Raji (cell line): Measurements from ENCODE around the gene ZIC2.

Experiments used
- POLR2A ChIP-seq: IDR thresholded peaks from 2 replicates; pipeline ENCODE4 v1.6.1; 2011; ENCODE audit warnings: low read depth, low read length, control low read depth; ENCODE audit not compliant: insufficient read depth

Gene ZIC2

DNA sequence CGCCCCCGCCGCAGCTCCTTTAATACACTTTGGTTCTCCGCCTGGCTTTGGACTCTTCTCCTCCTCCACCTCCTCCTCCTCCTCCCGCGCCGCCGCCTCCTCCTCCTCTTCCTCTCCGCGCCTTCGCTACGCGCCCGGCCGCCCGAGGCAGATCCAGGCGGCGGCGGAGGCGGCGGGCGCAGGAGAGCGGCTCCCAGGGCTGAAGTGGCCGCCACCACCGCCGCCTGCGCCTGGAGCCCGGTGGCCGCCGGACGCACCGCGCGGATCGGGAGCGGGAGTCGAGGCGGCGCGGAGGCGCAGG is at the start of gene ZIC2:
Gene ZIC2 (plus strand): TSS at position 50 of the 301 bp plus-strand sequence. CDS start 281 bp downstream, outside the sequence.
- TF ChIP-seq POLR2A, result no peak

DNA sequence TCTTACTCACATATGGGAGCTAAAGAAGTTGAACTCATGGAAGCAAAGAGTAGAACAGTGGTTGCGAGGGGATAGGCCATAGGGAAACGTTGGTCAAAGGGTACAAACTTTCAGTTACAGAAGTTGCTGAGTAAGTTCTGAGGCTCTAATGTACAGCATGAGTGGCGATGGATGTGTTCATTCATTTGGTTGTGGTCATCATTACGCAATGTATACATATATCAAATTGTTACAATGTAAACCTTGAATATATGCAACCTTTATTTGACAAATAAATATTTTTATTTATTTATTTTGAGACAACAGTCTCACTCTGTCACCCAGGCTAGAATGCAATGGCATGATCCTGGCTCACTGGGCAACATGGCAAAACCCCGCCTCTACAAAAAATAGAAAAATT is 48.7 kb upstream of the ZIC2 start:
- no peak for TF ChIP-seq POLR2A

DNA sequence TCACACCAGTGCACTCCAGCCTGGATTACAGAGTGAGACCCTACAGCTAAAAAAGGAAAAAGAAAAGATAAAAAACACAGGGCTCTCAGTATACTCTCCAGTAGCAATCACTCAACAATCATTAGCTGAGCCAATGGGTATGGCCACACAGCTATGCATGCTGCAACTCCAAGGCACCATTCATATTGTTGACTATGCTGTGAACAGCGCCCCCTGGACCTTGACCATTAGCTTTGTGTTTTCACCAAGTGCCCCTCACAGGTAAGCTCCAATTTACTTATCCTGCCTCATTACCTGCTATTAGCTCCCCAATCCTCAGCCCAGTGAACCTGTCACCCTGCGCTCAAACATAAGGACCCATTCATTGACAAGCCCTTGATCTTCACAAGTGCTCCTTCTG is 45.8 kb upstream of the ZIC2 start:
- no peak for TF ChIP-seq POLR2A

DNA sequence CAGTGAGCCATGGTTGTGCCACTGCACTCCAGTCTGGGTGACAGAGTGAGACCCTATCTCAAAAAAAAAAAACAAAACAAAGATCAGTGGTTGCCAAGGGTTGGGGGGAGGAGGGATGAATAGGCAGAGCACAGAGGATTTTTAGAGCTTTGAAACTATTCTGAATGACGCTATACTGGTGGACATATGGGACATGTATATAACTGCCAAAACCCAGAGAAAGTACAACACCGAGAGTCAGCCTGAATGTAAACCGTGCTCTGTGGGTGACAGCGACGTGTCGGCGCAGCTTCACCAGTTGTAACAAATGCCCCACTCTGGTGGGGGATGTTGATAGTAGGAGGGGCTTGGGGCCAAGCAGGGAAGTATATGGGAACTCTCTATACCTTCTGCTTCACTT is 42.9 kb upstream of the ZIC2 start:
- TF ChIP-seq POLR2A, result no peak

DNA sequence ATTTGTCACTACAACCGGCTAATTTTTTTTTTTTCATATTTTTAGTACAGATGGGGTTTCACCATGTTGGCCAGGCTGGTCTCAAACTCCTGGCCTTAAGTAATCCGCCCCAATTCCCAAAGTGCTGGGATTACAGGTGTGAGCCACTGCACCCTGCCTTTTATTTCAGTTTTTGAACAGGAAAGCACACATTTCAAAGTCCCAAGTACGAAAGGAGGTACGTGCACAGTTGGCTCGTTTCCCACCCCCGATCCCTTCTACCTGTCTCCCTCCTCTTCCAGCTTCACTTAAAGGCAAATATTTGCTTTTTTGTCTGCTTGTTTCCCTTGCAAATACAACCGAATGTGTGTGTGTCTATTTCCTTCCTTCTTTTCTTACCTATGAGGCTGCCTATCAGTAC is 40.5 kb upstream of the ZIC2 start:
- TF ChIP-seq POLR2A, result no peak

DNA sequence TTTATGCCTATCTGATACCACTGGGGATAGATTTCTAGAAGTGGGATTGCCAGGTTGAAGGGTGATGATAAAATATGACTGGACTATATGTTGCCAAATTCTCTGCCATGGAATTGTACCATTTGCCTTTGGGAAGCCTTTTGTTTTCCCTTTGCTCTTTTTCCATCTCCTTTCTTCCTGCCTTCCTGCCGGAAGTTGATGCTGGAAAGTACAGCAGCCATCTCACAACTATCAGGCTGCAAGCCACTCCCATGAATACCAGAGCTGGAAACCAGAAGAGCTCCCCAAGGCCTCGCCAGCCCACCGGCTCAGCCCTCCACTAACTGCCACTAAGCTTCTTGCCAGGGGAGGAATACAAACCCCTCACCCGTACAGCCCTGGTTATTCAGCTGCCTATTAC is 39.7 kb upstream of the ZIC2 start:
- no peak for TF ChIP-seq POLR2A

DNA sequence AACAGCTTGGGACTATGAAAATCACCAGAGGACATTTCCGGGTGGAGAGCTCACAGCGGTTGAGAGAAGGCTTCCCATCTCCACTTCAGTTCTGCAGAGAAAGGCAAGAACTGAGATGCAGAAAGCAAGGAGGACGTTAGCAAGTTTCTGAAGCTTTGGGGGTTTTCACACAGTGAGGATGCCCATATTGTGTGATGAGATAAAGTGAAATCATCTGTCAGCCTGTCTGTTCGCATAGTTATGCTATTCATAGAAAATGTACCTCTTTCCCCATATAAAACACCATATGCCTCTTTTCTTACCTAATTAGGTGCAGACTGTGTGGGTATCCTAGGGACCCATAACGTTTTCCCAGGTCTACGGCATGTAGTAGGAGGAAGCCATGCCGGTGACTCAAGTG is 37.5 kb upstream of the ZIC2 start:
- no peak for TF ChIP-seq POLR2A

DNA sequence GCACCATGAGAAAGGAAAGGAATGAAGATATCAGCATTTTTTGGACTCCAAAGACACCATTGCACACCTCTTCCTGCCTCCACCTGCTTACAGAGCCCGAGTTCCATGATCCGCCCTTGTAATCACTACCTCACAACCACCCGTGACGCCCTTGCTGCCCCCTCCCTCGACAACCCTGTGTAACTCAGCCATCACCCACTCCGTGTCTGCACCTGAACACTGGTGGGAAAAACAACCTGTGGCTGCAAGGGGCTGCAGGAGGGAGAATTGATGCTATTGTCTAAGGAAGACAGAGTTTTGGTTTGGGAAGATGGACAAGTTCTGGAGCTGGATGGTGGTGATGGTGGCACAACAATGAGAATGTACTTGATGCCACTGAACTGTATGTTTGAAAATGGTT is 37.0 kb upstream of the ZIC2 start:
- TF ChIP-seq POLR2A, result no peak

DNA sequence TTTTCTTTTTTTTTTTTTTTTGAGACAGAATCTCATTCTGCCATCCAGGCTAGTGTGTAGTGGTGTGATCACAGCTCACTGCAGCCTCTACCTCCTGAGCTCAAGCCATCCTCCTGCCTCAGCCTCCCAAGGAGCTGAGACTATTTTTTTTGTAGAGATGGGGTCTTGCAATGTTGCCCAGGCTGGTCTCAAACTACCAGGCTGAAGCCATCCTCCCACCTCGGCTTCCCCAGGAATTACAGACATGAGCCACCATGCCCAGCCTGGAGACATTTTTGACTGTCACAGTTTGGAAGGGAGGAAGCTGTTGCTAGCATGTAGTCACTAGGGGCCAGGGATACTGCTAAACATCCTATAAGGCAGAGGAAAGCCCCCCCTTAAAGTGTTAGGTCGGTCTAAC is 33.9 kb upstream of the ZIC2 start:
- no peak for TF ChIP-seq POLR2A

DNA sequence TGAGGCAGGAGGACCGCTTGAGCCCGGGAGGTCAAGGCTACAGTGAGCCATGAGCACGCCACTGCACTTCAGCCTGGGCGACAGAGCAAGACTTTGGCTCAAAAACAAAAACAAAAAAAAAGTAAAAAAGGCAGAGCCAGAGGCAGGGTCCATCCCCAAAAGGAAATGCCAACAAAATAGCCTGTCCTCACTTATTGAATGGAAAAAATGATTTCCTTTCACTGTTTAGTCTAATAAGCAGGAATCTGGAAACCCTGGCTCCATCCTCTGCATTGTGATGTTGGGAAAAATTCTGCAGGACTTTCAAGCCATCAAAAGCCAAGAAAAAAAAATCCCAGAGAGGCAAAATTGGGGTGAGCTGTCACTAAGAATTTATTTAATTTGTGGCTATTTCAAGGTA is 33.2 kb upstream of the ZIC2 start:
- TF ChIP-seq POLR2A, result no peak

DNA sequence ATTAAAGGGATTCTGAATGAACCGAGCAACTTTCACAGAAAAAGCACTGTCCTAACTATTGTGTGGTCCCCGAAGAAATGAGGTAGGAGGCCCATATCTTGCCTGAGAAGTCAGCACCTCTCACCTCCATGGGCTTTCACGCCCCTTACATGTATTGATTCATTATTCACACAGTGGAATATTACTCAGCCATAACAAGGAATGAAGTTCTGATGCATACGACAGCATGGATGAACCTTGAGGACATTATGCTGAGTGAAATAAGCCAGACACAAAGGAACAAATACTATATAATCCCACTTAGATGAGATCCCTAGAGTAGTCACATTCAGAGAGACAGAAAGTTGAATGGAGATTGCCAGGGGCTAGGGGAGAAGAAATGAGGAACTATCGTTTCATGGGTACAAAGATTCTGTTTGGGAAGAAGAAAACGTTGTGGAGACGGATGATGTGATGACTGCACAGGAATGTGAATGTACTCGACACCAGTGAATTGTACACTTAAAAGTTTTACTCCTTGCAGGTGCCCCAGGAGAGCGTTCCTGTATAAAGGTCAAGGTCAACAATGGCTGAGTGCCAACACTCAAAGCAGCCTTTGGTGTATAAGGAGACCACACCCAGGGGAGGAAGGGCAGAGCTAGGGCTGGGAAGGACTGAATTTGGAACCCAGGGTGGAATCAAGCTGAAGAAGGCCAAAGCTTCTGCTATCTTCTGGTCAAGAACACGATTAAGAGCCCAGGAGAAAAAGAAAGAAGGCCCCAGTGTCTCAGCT is 32.5 kb upstream of the ZIC2 start:
- no peak for TF ChIP-seq POLR2A

DNA sequence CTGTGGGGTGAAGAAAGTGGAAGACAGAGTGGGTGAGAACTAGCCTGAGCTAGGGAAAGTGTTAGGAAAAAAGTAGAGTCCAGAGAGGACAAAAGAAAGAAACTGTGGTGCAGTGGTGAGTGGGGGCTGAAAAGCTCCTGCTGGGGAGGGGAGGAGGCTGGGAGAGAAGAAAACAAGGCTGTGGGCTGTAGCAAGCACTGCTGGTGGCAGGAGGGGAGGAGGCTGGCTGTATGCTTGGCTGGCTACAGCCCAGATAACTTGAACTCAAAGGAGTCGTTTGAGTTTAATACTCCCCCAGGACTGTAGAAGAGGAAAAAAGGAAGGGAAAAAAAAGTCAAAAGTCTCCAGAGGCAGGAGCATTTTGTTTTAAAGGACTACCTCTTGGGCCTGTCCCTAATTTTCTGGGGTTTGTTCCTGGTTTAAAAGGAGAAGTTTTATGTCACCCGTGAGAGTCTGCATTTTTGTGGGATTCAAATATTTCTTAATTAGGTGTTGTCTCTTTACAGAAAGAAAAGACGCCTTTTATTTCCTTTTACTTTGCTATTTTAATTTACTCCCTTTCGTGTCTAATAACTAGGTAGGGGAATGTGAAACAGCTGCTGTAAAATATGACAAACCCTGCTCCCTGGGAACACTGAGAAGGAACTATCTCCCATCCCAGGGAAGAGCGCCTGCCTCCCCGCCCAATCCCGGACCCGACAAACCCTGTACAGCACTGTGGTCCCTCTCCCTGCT is 31.7 kb upstream of the ZIC2 start:
- TF ChIP-seq POLR2A, result no peak

DNA sequence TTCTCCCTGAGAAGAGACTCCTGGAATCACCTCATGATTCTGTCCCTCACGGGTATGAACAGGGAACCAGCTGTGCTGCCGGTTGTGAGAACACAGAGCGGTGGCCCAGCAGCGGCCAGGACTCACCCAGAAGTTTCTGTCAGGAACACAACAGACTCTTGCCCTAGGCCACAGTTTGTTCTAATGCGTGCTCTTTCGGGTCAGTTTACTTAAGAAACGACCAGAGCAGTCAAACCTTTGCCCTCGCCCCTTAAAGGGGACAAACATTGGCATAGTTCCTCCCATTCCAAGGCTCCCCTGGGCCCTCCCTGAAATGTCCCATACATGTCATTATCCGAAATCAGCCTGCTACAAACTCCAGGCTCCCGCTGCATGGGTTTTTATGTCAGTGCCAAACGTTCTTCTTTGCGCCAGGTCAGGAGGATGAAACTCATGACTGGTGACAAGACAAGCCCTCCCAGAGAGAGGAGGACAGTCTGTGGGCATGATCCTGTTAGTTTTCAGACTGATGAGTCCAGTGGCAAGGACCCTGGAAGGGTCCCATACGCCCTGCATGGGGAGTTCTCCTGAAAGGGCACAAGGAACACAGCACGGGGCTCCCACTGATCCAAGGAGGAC is 28.3 kb upstream of the ZIC2 start:
- TF ChIP-seq POLR2A, result no peak

DNA sequence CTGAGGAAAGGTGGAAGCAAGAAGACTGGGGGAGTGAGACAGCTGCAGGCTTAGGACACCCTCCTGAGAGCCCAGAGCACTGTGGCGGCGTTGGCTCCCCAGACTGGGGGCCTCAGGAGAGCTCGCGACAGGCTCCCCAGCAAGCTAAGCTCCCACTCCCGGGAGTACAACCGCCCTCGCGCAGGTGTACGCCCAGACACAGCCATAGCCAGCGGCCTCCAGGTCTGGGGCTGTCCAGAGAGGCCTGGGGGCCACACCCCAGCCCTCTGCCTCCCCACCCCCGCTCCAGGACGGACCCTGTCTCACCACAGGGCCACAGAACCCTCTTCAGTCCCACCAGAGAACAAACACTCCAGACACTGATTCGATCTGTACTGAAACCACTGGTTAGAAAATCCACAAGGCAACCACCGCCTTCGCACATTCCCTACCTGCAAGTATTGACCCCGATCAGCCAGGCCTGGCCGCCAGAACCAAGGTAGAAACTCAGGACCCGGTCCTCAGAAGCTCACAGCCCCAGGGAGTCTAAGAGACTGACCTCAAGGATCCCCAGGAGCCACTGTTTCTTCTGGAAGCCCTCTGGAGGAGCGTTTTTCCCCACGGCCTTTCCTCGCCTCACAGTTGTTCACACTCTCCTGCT is 26.4 kb upstream of the ZIC2 start:
- TF ChIP-seq POLR2A, result no peak

DNA sequence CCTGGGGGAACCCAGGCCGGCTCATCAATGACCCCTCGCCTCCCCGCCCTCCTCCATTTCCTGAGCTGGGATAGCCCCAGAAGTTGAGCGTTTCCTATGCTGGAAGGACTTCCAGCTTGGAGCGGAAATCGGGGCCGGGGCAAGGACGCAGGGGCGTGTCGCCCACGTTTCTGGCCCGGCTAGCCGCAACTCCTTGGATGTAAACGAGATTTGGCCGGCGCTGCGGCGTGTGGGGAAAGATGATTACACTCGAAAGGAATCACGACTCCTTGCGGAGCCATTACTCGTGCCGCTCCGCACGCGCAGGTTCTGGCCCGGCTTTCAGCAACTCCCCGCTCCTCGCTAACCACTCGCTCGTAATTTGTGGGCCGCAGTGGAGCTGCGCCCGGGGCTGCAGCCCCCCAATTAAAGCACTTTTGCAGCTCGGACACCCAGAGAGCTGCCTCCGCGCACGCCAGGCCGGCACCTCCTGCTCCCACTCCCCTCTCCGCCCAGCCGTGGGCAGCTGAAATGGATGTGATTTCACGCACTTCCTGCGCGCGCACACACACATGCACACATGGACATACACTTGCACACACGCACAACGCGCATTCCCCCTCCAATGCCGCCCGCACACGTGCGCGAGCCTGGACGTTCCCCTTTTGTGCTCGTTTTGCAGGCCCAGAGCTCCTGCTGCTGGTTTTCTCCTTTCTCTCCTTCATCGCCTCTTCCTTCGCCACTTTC is 25.7 kb upstream of the ZIC2 start:
- TF ChIP-seq POLR2A, result no peak

DNA sequence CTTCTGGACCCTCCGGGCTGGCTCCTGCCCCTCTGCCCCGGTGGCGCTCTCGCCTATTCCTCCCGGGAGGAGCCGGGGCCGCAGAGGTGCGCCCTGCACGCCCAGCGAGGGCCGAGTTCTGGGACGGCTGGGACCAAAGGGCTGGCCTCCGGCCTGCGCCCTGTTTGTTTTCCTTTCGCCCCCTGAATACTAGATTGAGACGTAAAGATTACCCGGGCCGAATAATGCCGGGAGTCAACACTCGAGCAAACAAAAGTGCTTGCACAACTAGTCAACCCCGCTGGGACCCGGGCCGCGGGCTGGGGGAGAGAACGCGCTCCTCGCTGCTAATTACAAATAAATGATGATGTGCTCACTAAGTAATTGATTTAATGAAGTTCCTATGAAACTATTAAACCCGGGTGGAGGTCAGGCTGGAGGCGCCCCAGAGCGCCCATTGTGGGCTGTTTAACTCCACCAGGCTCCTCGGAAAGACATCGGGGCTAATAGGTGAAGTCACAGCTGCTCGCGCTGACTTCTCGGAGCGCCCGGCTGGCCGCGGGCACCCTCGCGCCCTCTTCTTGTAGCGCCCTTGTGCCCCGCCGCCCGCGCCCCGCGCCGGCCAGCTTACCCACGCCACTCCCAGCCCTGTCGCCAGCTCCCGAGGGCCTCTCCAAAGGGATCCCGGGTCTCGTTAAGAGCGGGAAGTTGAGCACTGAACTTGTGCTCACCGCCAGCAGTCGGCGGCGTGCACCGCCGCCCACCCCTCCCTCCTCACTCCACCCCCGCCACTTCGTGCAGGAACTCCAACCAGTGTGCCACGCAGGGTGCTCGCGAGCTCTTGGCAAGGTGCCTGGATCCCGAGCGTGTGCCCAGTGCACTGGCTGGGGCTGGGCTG is 24.9 kb upstream of the ZIC2 start:
- no peak for TF ChIP-seq POLR2A
